K562 (cell line): ENCODE data around the gene SLC12A1. TPM values are rescaled to one million over a fixed set of nuclear protein-coding genes. Genes with fewer than 3 reads are reported as not detected.

Experiments
- ATAC-seq: fragments of 200-7000 bp; cut with Tn5 transposase; 3 replicates; pipeline ENCODE4 v1.9.1; 2020; ENCODE audit warnings: moderate library complexity
- BruUV-seq: library from RNA; stranded (reverse); fragments of 400-500 nt; replicated peaks from 2 replicates; lab custom pipeline; 2021; lab: Mats Ljungman, UMichigan
- CTCF ChIA-PET: fragments of 300-600 bp; formaldehyde crosslinking; extraction: SDS; loops from one replicate; lab custom pipeline; 2021; ENCODE audit warnings: low intra/inter-chr PET ratio; lab: Yijun Ruan, JAX
- POLR2A ChIA-PET: fragments of 300-600, 350-650 bp; sonication (Branson Sonifier 250); formaldehyde crosslinking; extraction: SDS; loops from one replicate; lab custom pipeline; 2021; ENCODE audit warnings: antibody characterized with exemption, inconsistent platforms; lab: Yijun Ruan, JAX
- DNase-seq, 4 experiments: peaks; one replicate each; pipeline versions ENCODE4 v3.0.0 to v3.0.0-alpha.2; 2011 to 2018; ENCODE audit warnings: low spot score in 3 of 4, mixed read lengths in 3 of 4; ENCODE audit errors: extremely low read depth in 1 of 4
- FAIRE-seq: peaks from 2 replicates; lab custom pipeline; 2011; peaks lifted over from hg19 to GRCh38; lab: Jason Lieb, UNC
- H2AFZ ChIP-seq: 2 replicates; pipeline ENCODE4 v1.6.0; 2011; ENCODE audit warnings: low read depth, low read length, control low read depth, inconsistent platforms
- H3K27ac ChIP-seq: fragments of 200-600 bp; 3 replicates; pipeline ENCODE4 v1.8.0; 2011; ENCODE audit warnings: low read depth, mild to moderate bottlenecking, control low read depth, inconsistent platforms, low read length, moderate library complexity, mixed read lengths; ENCODE audit errors: extremely low read depth
- H3K27me3 ChIP-seq, 2 experiments: fragments of 300-600 bp in 1 of 2; 2 replicates in 1 of 2; 3 replicates in 1 of 2; pipeline versions ENCODE4 v1.6.0 to v1.8.0; 2011; ENCODE audit warnings: inconsistent platforms in 2 of 2, low read length in 2 of 2, mild to moderate bottlenecking in 1 of 2, mixed read lengths in 1 of 2, moderate library complexity in 1 of 2; ENCODE audit not compliant: control insufficient read depth in 2 of 2, insufficient read depth in 2 of 2
- H3K36me3 ChIP-seq: fragments of 300-600 bp; 3 replicates; pipeline ENCODE4 v1.8.0; 2011; ENCODE audit warnings: mild to moderate bottlenecking, low read length, inconsistent platforms; ENCODE audit not compliant: control insufficient read depth, insufficient read depth
- H3K4me1 ChIP-seq, 2 experiments: fragments of 200-600 bp in 1 of 2; replicated peaks in 1 of 2; 2 replicates in 1 of 2; 3 replicates in 1 of 2; pipeline versions ENCODE4 v1.5.1 to v1.8.0; 2011; ENCODE audit warnings: inconsistent platforms in 2 of 2, low read length in 2 of 2, mild to moderate bottlenecking in 1 of 2, mixed read lengths in 1 of 2, moderate library complexity in 1 of 2; ENCODE audit not compliant: control insufficient read depth in 2 of 2, insufficient read depth in 2 of 2
- H3K4me2 ChIP-seq: 2 replicates; pipeline ENCODE4 v1.6.1; 2011; ENCODE audit warnings: low read length, control low read depth, inconsistent platforms, mixed read lengths; ENCODE audit not compliant: insufficient read depth
- H3K4me3 ChIP-seq: fragments of 200-600 bp; sonication (generic), shearing (Covaris generic); 2 replicates; pipeline ENCODE4 v1.5.1; 2016; ENCODE audit warnings: control low read depth, inconsistent platforms
- H3K79me2 ChIP-seq: fragments of 200-600 bp; 3 replicates; pipeline ENCODE4 v1.8.0; 2011; ENCODE audit warnings: low read length, inconsistent platforms; ENCODE audit not compliant: control insufficient read depth, insufficient read depth
- H3K9ac ChIP-seq, 2 experiments: 2 replicates each; pipeline versions ENCODE4 v1.6.0 to v1.6.1; 2011; ENCODE audit warnings: low read depth in 2 of 2, low read length in 2 of 2, control low read depth in 1 of 2, inconsistent platforms in 1 of 2, mild to moderate bottlenecking in 1 of 2, mixed read lengths in 1 of 2; ENCODE audit not compliant: insufficient read depth in 1 of 2
- H3K9me1 ChIP-seq: one replicate; pipeline ENCODE4 v1.6.0; 2011; ENCODE audit warnings: inconsistent platforms, mild to moderate bottlenecking, low read length, moderate library complexity; ENCODE audit not compliant: control insufficient read depth, insufficient read depth
- H3K9me3 ChIP-seq: replicated peaks from 2 replicates; pipeline ENCODE4 v1.5.1; 2011; ENCODE audit warnings: low read depth, low read length, inconsistent platforms; ENCODE audit not compliant: control insufficient read depth, insufficient read depth
- H4K20me1 ChIP-seq: replicated peaks from 2 replicates; pipeline ENCODE4 v1.6.1; 2011; ENCODE audit warnings: low read length, inconsistent platforms, mixed read lengths; ENCODE audit not compliant: control insufficient read depth, insufficient read depth
- EHMT2 ChIP-seq: fragments of 450-650 bp; IDR thresholded peaks from 2 replicates; pipeline ENCODE4 v1.6.1; 2018; ENCODE audit warnings: antibody characterized with exemption
- HLTF ChIP-seq: fragments of 450-650 bp; IDR thresholded peaks from 2 replicates; pipeline ENCODE4 v1.6.1; 2016
- MCM5 ChIP-seq: fragments of 450-650 bp; IDR thresholded peaks from 2 replicates; pipeline ENCODE4 v1.6.1; 2016; ENCODE audit warnings: low read depth
- MIER1 ChIP-seq: fragments of 450-650 bp; IDR thresholded peaks from 2 replicates; pipeline ENCODE4 v1.6.1; 2016; ENCODE audit warnings: antibody characterized with exemption, mild to moderate bottlenecking, low read depth
- RFX1 ChIP-seq: fragments of 450-650 bp; IDR thresholded peaks from 2 replicates; pipeline ENCODE4 v1.6.1; 2016; ENCODE audit warnings: mild to moderate bottlenecking, moderate library complexity
- WGBS: fragments of 100-300 bp; shearing (Covaris generic); methylation state at CpG from one replicate; pipeline ENCODE4 v1.1.6; 2016; ENCODE audit warnings: low coverage, mixed read lengths; ENCODE audit not compliant: insufficient coverage; ENCODE audit errors: missing lambda C conversion rate; 5-methylcytosine and 5-hydroxymethylcytosine counted together
- in situ Hi-C: fragments of 300-500 bp; cut with MboI; formaldehyde crosslinking; loops from 4 replicates; pipeline ENCODE4 v1.15.0; 2018; ENCODE audit warnings: inconsistent platforms, mixed read lengths
- intact Hi-C: fragments of 100-400 bp; cut with micrococcal nuclease; formaldehyde crosslinking; loops from 2 replicates; pipeline ENCODE4 v1.14.2; 2022
- polyA plus RNA-seq, 8 experiments: library from polyadenylated mRNA; depleted of rRNA in 4 of 8; stranded (reverse) in 5 of 8; unstranded in 3 of 8; fragments of >200 nt; fragmentation: Nextera tagmentation in 2 of 8; fragmentation: Illumina TruSeq in 1 of 8; extraction: Ambion mirVana in 2 of 8; extraction: Trizol in 1 of 8; gene quantifications; 2 replicates each; pipeline versions ENCODE4 v1.2.1 to v1.2.3, GENCODE V29; 2011 to 2014; ENCODE audit warnings: inconsistent platforms in 1 of 8, missing spikeins in 1 of 8
- total RNA-seq, 7 experiments: library from RNA; depleted of rRNA in 6 of 7; stranded (reverse); fragments of >200 nt in 6 of 7; fragmentation: Illumina TruSeq in 2 of 7; extraction: Trizol in 2 of 7; gene quantifications; 2 replicates each; pipeline versions ENCODE4 v1.2.1 to v1.2.3, GENCODE V29; 2011 to 2021; ENCODE audit warnings: low replicate concordance in 1 of 7

SLC12A1 gene
- total and polyA plus RNA-seq, 9 of the 15 experiments (the other 6 are each of a cell fraction or from before 2014, with no cell fraction given), result not detected

DNA sequence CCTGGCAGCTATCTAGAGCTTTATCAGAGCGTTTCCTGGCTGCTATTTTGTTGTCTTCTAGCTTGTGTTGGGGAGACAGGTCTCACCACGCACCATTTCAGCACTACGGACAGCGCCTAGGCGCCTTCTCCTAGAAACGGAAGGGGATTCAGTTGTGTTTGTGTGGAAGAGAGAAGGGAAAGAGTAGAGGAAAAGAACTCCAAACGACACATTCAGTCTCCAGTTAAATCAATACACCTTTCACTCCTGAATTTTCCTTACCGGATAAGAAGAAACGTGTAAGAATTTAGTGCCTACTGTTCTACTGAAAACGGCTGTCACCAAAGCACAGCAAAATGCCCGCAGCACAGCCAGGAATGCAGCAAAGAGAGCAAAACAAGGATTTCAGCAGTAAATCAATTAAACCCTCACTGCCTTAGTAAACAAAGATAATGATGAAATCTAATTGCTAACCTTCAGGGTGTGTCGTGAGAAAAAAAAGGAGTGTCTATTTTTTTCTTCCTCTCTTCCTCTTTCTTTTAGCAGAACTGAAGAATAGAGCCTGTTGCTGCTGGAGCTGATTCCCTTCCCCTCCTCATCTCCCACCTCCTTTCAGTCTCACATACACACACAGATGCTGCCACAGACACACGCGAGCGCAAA is 15.0 kb upstream of the SLC12A1 start (continued):
- TF ChIP-seq MIER1 (peak; percentile 76), EHMT2 (peak; percentile 91)
- TF ChIP-seq, all 486 proteins: peak for 3

DNA sequence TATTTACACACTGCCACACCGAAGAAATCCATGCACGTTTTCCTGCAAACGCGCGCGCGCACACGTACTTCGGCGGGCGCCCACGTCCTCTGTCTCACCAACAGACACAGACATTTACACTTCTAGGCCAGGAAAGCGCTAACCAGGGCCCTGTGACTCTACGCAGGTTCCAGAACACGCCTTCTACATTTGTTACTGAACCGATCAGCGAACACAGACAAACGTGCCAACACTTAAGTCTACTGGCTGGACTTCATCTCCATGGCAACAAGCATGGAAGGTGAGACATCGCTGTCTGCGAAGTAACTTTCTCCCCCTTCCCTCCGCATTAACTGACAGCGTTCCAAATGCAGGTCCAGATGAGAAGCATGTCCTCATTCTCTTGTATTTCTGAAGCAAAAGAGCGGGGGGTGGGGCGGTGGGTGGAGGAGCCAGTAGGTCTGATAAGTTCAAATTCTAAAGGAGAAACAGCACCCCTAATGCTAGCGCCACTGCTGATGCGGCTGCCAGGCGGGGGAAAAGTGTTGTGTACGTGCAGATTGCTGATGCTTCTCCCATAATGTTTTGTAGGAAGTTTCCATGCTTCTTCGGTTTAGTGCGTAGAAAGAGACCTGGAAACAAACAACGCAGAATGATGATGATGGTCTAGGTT is 14.4 kb upstream of the SLC12A1 start, which contains the start of gene CTXN2:
Gene CTXN2 (plus strand): TSS at position 92 of the 652 bp plus-strand sequence. CDS start 9,636 bp downstream, outside the sequence.
- Histone ChIP-seq H3K9ac (no peak within 1 kb of the TSS), H3K4me2 (no peak within 1 kb of the TSS), H3K36me3 (no peaks in the 10 kb centered on the region), H3K9me3 (no peaks in the 10 kb centered on the region)
- no peak for DNase-seq
- POLR2A ChIA-PET, result no interaction called here
- intact Hi-C loops (no loop called here), in situ Hi-C loops (no loop called here)
- ATAC-seq, result no peak
- TF ChIP-seq RFX1 (peak; percentile 16; the same call in 1 of the 2 replicates), MCM5 (no peak), HLTF (no peak)
- TF ChIP-seq, all 486 proteins: peak for 1
- no peak for FAIRE-seq
- H3K27ac ChIP-seq, result no peak within 1 kb of the TSS
- H2AFZ ChIP-seq, result no peak within 1 kb of the TSS
- no TSS peak for BruUV-seq
- no peaks in the 10 kb centered on the region for H3K4me1 ChIP-seq
- H3K9me1 ChIP-seq, result no peaks in the 10 kb centered on the region
- H4K20me1 ChIP-seq, result no peaks in the 10 kb centered on the region
- H3K4me3 ChIP-seq, result no peak within 1 kb of the TSS
- CTCF ChIA-PET, result no interaction called here
- H3K27me3 ChIP-seq, result no peaks in the 10 kb centered on the region
- no peaks in the 10 kb centered on the region for H3K79me2 ChIP-seq
- 2% methylated on average over 31 of the region's 31 CpGs for WGBS
